ENCODE data around the gene FNDC3B.

Gene FNDC3B

DNA sequence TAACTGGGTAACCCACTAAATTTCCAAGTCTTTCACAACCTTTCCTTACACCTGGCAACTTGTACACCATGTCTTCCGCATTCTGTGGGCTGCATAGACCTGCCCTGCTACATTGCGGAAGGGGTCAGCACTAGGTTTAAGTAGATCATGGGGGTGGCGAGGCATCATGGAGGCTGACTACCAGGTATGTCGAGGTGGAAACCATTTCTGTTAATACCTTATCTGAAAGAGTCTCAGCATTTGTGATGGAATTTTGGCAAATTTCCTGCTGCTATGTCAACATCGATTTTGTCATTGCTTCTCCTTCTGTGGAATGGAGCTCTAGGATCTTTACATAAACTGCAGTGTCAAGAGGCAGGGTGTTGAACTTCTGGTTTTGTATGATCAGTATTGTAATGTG, 221.7 kb downstream of the FNDC3B start:
- TF ChIP-seq TEAD4 (IDR thresholded peaks at IDR 0.05) (no peak), EP300 (IDR thresholded peaks at IDR 0.05; ENCODE audit: borderline replicate concordance) (no peak), YY1 (IDR thresholded peaks at IDR 0.05; ENCODE audit: low read depth) (no peak), CEBPB (IDR thresholded peaks at IDR 0.05) (no peak), EGR1 (IDR thresholded peaks at IDR 0.05) (no peak), CREB1 (IDR thresholded peaks at IDR 0.05; ENCODE audit: low read depth) (no peak), NFIC (IDR thresholded peaks at IDR 0.05) (no peak), TAF1 (IDR thresholded peaks at IDR 0.05; ENCODE audit: low read depth) (no peak)
- TF ChIP-seq, protein P1, sequence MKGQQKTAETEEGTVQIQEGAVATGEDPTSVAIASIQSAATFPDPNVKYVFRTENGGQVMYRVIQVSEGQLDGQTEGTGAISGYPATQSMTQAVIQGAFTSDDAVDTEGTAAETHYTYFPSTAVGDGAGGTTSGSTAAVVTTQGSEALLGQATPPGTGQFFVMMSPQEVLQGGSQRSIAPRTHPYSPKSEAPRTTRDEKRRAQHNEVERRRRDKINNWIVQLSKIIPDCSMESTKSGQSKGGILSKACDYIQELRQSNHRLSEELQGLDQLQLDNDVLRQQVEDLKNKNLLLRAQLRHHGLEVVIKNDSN (IDR thresholded peaks at IDR 0.05) = no peak
- TF ChIP-seq, protein P2, sequence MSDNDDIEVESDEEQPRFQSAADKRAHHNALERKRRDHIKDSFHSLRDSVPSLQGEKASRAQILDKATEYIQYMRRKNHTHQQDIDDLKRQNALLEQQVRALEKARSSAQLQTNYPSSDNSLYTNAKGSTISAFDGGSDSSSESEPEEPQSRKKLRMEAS (IDR thresholded peaks at IDR 0.05) = no peak
- TF ChIP-seq, protein P3, sequence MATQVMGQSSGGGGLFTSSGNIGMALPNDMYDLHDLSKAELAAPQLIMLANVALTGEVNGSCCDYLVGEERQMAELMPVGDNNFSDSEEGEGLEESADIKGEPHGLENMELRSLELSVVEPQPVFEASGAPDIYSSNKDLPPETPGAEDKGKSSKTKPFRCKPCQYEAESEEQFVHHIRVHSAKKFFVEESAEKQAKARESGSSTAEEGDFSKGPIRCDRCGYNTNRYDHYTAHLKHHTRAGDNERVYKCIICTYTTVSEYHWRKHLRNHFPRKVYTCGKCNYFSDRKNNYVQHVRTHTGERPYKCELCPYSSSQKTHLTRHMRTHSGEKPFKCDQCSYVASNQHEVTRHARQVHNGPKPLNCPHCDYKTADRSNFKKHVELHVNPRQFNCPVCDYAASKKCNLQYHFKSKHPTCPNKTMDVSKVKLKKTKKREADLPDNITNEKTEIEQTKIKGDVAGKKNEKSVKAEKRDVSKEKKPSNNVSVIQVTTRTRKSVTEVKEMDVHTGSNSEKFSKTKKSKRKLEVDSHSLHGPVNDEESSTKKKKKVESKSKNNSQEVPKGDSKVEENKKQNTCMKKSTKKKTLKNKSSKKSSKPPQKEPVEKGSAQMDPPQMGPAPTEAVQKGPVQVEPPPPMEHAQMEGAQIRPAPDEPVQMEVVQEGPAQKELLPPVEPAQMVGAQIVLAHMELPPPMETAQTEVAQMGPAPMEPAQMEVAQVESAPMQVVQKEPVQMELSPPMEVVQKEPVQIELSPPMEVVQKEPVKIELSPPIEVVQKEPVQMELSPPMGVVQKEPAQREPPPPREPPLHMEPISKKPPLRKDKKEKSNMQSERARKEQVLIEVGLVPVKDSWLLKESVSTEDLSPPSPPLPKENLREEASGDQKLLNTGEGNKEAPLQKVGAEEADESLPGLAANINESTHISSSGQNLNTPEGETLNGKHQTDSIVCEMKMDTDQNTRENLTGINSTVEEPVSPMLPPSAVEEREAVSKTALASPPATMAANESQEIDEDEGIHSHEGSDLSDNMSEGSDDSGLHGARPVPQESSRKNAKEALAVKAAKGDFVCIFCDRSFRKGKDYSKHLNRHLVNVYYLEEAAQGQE (IDR thresholded peaks at IDR 0.05; ENCODE audit: low read depth) = no peak

DNA sequence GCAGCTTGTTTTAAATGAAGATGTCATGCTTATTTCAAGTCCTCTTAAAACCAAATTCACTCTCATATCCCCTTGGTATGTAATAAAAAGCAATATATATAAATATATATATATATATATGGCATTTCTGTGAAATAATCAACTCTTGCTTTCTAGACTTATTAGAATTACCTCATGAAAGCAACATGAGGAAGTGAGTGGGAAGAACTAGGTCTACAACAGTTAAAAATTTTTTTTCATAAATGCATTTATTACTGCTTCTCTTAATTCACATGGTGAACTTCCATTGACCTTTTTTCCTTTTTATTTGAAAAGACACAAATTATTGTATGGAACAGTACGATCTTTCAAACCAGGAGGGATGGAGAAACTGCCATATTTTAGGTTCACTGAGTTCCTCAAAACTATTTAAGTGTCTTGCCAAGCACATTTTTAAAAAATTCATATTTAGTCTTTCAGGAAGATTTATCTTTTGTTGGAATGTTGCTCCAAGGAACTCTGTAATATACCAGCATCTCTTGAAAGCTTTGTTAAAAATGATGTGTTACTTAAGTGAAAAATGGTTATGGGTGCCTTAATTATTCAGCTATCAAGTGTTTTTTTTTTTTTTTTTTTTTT, 223.7 kb downstream of the FNDC3B start:
- TF ChIP-seq, protein P1 (IDR thresholded peaks at IDR 0.05) = no peak
- TF ChIP-seq CREB1 (IDR thresholded peaks at IDR 0.05; ENCODE audit: low read depth) (no peak), NFIC (IDR thresholded peaks at IDR 0.05) (no peak), ZBTB7A (IDR thresholded peaks at IDR 0.05; ENCODE audit: low read depth) (no peak), YY1 (IDR thresholded peaks at IDR 0.05; ENCODE audit: low read depth) (no peak), TAF1 (IDR thresholded peaks at IDR 0.05; ENCODE audit: low read depth) (no peak), TCF12 (IDR thresholded peaks at IDR 0.05; ENCODE audit: low read depth) (no peak), FOXM1 (IDR thresholded peaks at IDR 0.05; ENCODE audit: borderline replicate concordance, low read depth) (no peak), EP300 (IDR thresholded peaks at IDR 0.05; ENCODE audit: borderline replicate concordance) (no peak), EGR1 (IDR thresholded peaks at IDR 0.05) (no peak), RAD21 (IDR thresholded peaks at IDR 0.05; ENCODE audit: low read depth) (no peak), CEBPB (IDR thresholded peaks at IDR 0.05) (no peak), TEAD4 (IDR thresholded peaks at IDR 0.05) (no peak)
- TF ChIP-seq, protein P2 (IDR thresholded peaks at IDR 0.05) = no peak
- TF ChIP-seq, protein P3 (IDR thresholded peaks at IDR 0.05; ENCODE audit: low read depth) = no peak

DNA sequence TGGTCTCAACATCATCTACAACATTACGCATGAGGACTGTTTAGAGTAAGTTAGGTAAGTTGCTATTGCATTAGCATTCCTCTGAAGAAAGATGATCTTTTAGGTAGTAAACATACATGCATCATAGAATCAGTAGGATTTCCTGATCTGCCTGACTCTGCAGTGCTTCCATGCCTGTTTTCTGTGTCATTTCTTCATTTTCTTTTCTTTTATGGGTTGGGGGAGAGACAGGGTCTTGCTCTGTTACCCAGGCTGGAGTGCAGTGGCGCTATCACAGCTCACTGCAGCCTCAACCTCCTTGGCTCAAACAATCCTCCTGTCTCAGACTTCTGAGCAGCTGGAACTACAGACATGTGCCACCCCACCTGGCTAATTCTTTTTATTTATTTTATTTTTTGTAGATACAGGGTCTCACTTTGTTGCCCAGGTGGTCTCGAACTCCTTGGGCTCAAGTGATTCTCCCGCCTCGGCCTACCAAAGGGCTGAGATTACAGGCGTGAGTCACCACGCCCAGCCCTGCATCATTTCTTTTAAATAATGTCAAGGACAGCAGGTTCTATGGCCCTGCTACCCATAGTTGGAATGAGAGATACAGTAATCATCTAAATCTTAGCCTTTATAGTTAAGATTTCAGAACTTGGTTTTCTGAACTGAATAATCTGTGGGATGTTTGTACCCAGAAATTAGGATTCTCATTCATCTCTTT, 224.6 kb downstream of the FNDC3B start:
- TF ChIP-seq, protein P1 (IDR thresholded peaks at IDR 0.05) = no peak
- TF ChIP-seq NFIC (IDR thresholded peaks at IDR 0.05) (no peak), EP300 (IDR thresholded peaks at IDR 0.05; ENCODE audit: borderline replicate concordance) (no peak), CREB1 (IDR thresholded peaks at IDR 0.05; ENCODE audit: low read depth) (no peak), ZBTB7A (IDR thresholded peaks at IDR 0.05; ENCODE audit: low read depth) (no peak), FOXM1 (IDR thresholded peaks at IDR 0.05; ENCODE audit: borderline replicate concordance, low read depth) (no peak), YY1 (IDR thresholded peaks at IDR 0.05; ENCODE audit: low read depth) (no peak), TAF1 (IDR thresholded peaks at IDR 0.05; ENCODE audit: low read depth) (no peak), EGR1 (IDR thresholded peaks at IDR 0.05) (no peak), CEBPB (IDR thresholded peaks at IDR 0.05) (no peak), RAD21 (IDR thresholded peaks at IDR 0.05; ENCODE audit: low read depth) (no peak), TEAD4 (IDR thresholded peaks at IDR 0.05) (no peak), TCF12 (IDR thresholded peaks at IDR 0.05; ENCODE audit: low read depth) (no peak)
- TF ChIP-seq, protein P2 (IDR thresholded peaks at IDR 0.05) = no peak
- TF ChIP-seq, protein P3 (IDR thresholded peaks at IDR 0.05; ENCODE audit: low read depth) = no peak

Data from Ishikawa (cell line).